K562 (cell line): ENCODE measurements around the gene PPIL6. TPM values are rescaled to one million over a fixed set of nuclear protein-coding genes. Genes with fewer than 3 reads are reported as not detected.

Experiments
- ATAC-seq: fragments of 200-7000 bp; cut with Tn5 transposase; 3 replicates; pipeline ENCODE4 v1.9.1; 2020; ENCODE audit warnings: moderate library complexity
- BruUV-seq: library from RNA; stranded (reverse); fragments of 400-500 nt; replicated peaks from 2 replicates; lab custom pipeline; 2021; lab: Mats Ljungman, UMichigan
- CTCF ChIA-PET: fragments of 300-600 bp; formaldehyde crosslinking; extraction: SDS; loops from one replicate; lab custom pipeline; 2021; ENCODE audit warnings: low intra/inter-chr PET ratio; lab: Yijun Ruan, JAX
- POLR2A ChIA-PET: fragments of 300-600, 350-650 bp; sonication (Branson Sonifier 250); formaldehyde crosslinking; extraction: SDS; loops from one replicate; lab custom pipeline; 2021; ENCODE audit warnings: antibody characterized with exemption, inconsistent platforms; lab: Yijun Ruan, JAX
- DNase-seq, 4 experiments: peaks; one replicate each; pipeline versions ENCODE4 v3.0.0 to v3.0.0-alpha.2; 2011 to 2018; ENCODE audit warnings: low spot score in 3 of 4, mixed read lengths in 3 of 4; ENCODE audit errors: extremely low read depth in 1 of 4
- FAIRE-seq: peaks from 2 replicates; lab custom pipeline; 2011; peaks lifted over from hg19 to GRCh38; lab: Jason Lieb, UNC
- H2AFZ ChIP-seq: 2 replicates; pipeline ENCODE4 v1.6.0; 2011; ENCODE audit warnings: low read depth, low read length, control low read depth, inconsistent platforms
- H3K27ac ChIP-seq: fragments of 200-600 bp; 3 replicates; pipeline ENCODE4 v1.8.0; 2011; ENCODE audit warnings: low read depth, mild to moderate bottlenecking, control low read depth, inconsistent platforms, low read length, moderate library complexity, mixed read lengths; ENCODE audit errors: extremely low read depth
- H3K27me3 ChIP-seq, 2 experiments: fragments of 300-600 bp in 1 of 2; 2 replicates in 1 of 2; 3 replicates in 1 of 2; pipeline versions ENCODE4 v1.6.0 to v1.8.0; 2011; ENCODE audit warnings: inconsistent platforms in 2 of 2, low read length in 2 of 2, mild to moderate bottlenecking in 1 of 2, mixed read lengths in 1 of 2, moderate library complexity in 1 of 2; ENCODE audit not compliant: control insufficient read depth in 2 of 2, insufficient read depth in 2 of 2
- H3K36me3 ChIP-seq: fragments of 300-600 bp; 3 replicates; pipeline ENCODE4 v1.8.0; 2011; ENCODE audit warnings: mild to moderate bottlenecking, low read length, inconsistent platforms; ENCODE audit not compliant: control insufficient read depth, insufficient read depth
- H3K4me1 ChIP-seq, 2 experiments: fragments of 200-600 bp in 1 of 2; replicated peaks in 1 of 2; 2 replicates in 1 of 2; 3 replicates in 1 of 2; pipeline versions ENCODE4 v1.5.1 to v1.8.0; 2011; ENCODE audit warnings: inconsistent platforms in 2 of 2, low read length in 2 of 2, mild to moderate bottlenecking in 1 of 2, mixed read lengths in 1 of 2, moderate library complexity in 1 of 2; ENCODE audit not compliant: control insufficient read depth in 2 of 2, insufficient read depth in 2 of 2
- H3K4me2 ChIP-seq: 2 replicates; pipeline ENCODE4 v1.6.1; 2011; ENCODE audit warnings: low read length, control low read depth, inconsistent platforms, mixed read lengths; ENCODE audit not compliant: insufficient read depth
- H3K4me3 ChIP-seq: fragments of 200-600 bp; sonication (generic), shearing (Covaris generic); 2 replicates; pipeline ENCODE4 v1.5.1; 2016; ENCODE audit warnings: control low read depth, inconsistent platforms
- H3K79me2 ChIP-seq: fragments of 200-600 bp; 3 replicates; pipeline ENCODE4 v1.8.0; 2011; ENCODE audit warnings: low read length, inconsistent platforms; ENCODE audit not compliant: control insufficient read depth, insufficient read depth
- H3K9ac ChIP-seq, 2 experiments: 2 replicates each; pipeline versions ENCODE4 v1.6.0 to v1.6.1; 2011; ENCODE audit warnings: low read depth in 2 of 2, low read length in 2 of 2, control low read depth in 1 of 2, inconsistent platforms in 1 of 2, mild to moderate bottlenecking in 1 of 2, mixed read lengths in 1 of 2; ENCODE audit not compliant: insufficient read depth in 1 of 2
- H3K9me1 ChIP-seq: one replicate; pipeline ENCODE4 v1.6.0; 2011; ENCODE audit warnings: inconsistent platforms, mild to moderate bottlenecking, low read length, moderate library complexity; ENCODE audit not compliant: control insufficient read depth, insufficient read depth
- H3K9me3 ChIP-seq: replicated peaks from 2 replicates; pipeline ENCODE4 v1.5.1; 2011; ENCODE audit warnings: low read depth, low read length, inconsistent platforms; ENCODE audit not compliant: control insufficient read depth, insufficient read depth
- H4K20me1 ChIP-seq: replicated peaks from 2 replicates; pipeline ENCODE4 v1.6.1; 2011; ENCODE audit warnings: low read length, inconsistent platforms, mixed read lengths; ENCODE audit not compliant: control insufficient read depth, insufficient read depth
- CTBP1 ChIP-seq: fragments of 450-650 bp; IDR thresholded peaks from 2 replicates; pipeline ENCODE4 v1.6.1; 2016; ENCODE audit warnings: borderline replicate concordance
- HCFC1 ChIP-seq: IDR thresholded peaks from 2 replicates; pipeline ENCODE4 v1.6.1; 2012; ENCODE audit warnings: low read depth, low read length, improper control_type of control experiment
- HOXB6 ChIP-seq: fragments of 250-450 bp; sonication (Bioruptor Pico); IDR thresholded peaks from 2 replicates; pipeline ENCODE4 v1.5.1; 2022; ENCODE audit warnings: mild to moderate bottlenecking, borderline replicate concordance
- KDM1A ChIP-seq, 2 experiments: fragments of 450-650 bp; IDR thresholded peaks; 2 replicates each; pipeline ENCODE4 v1.6.1; 2016; ENCODE audit warnings: mild to moderate bottlenecking in 2 of 2
- MEF2A ChIP-seq: IDR thresholded peaks from 2 replicates; pipeline ENCODE4 v1.6.1; 2011; ENCODE audit warnings: low read depth, mild to moderate bottlenecking, low read length, moderate library complexity; ENCODE audit not compliant: control insufficient read depth
- NONO ChIP-seq, 2 experiments: fragments of 200-400 bp in 1 of 2; fragments of 450-650 bp in 1 of 2; formaldehyde crosslinking in 1 of 2; IDR thresholded peaks; 2 replicates each; pipeline ENCODE4 v1.6.1; 2017; ENCODE audit warnings: low read depth in 2 of 2, mild to moderate bottlenecking in 2 of 2, moderate library complexity in 2 of 2, low read length in 1 of 2
- NR3C1 ChIP-seq: sonication (generic); formaldehyde crosslinking; IDR thresholded peaks from 2 replicates; pipeline ENCODE4 v1.8.1; 2022; ENCODE audit warnings: missing genetic modification reagents
- SUPT5H ChIP-seq: fragments of 450-650 bp; IDR thresholded peaks from 2 replicates; pipeline ENCODE4 v1.6.1; 2016
- TBL1XR1 ChIP-seq, 2 experiments: IDR thresholded peaks; 2 replicates each; pipeline ENCODE4 v1.6.1; 2012; ENCODE audit warnings: improper control_type of control experiment in 2 of 2, low read length in 2 of 2, mild to moderate bottlenecking in 1 of 2
- ZBTB17 ChIP-seq: fragments of 450-650 bp; formaldehyde crosslinking; IDR thresholded peaks from 2 replicates; pipeline ENCODE4 v1.4.0; 2020; ENCODE audit warnings: mild to moderate bottlenecking
- ZNF695 ChIP-seq: fragments of 450-650 bp; formaldehyde crosslinking; IDR thresholded peaks from 2 replicates; pipeline ENCODE4 v1.4.0; 2020; ENCODE audit warnings: mild to moderate bottlenecking, moderate library complexity
- WGBS: fragments of 100-300 bp; shearing (Covaris generic); methylation state at CpG from one replicate; pipeline ENCODE4 v1.1.6; 2016; ENCODE audit warnings: low coverage, mixed read lengths; ENCODE audit not compliant: insufficient coverage; ENCODE audit errors: missing lambda C conversion rate; 5-methylcytosine and 5-hydroxymethylcytosine counted together
- in situ Hi-C: fragments of 300-500 bp; cut with MboI; formaldehyde crosslinking; loops from 4 replicates; pipeline ENCODE4 v1.15.0; 2018; ENCODE audit warnings: inconsistent platforms, mixed read lengths
- intact Hi-C: fragments of 100-400 bp; cut with micrococcal nuclease; formaldehyde crosslinking; loops from 2 replicates; pipeline ENCODE4 v1.14.2; 2022
- polyA plus RNA-seq, 8 experiments: library from polyadenylated mRNA; depleted of rRNA in 4 of 8; stranded (reverse) in 5 of 8; unstranded in 3 of 8; fragments of >200 nt; fragmentation: Nextera tagmentation in 2 of 8; fragmentation: Illumina TruSeq in 1 of 8; extraction: Ambion mirVana in 2 of 8; extraction: Trizol in 1 of 8; gene quantifications; 2 replicates each; pipeline versions ENCODE4 v1.2.1 to v1.2.3, GENCODE V29; 2011 to 2014; ENCODE audit warnings: inconsistent platforms in 1 of 8, missing spikeins in 1 of 8
- total RNA-seq, 7 experiments: library from RNA; depleted of rRNA in 6 of 7; stranded (reverse); fragments of >200 nt in 6 of 7; fragmentation: Illumina TruSeq in 2 of 7; extraction: Trizol in 2 of 7; gene quantifications; 2 replicates each; pipeline versions ENCODE4 v1.2.1 to v1.2.3, GENCODE V29; 2011 to 2021; ENCODE audit warnings: low replicate concordance in 1 of 7
- TF ChIP-seq, protein P1 (sequence below), 2 experiments: IDR thresholded peaks in 1 of 2; conservative IDR thresholded peaks in 1 of 2; 2 replicates each; pipeline ENCODE4 v1.6.1; 2016; ENCODE audit warnings: low read depth in 2 of 2, mild to moderate bottlenecking in 1 of 2, missing compliant biosample characterization in 1 of 2, missing genetic modification characterization in 1 of 2, moderate library complexity in 1 of 2
- TF ChIP-seq, protein P2 (sequence below): fragments of 250-450 bp; sonication (Bioruptor Pico); IDR thresholded peaks from 2 replicates; pipeline ENCODE4 v1.4.0; 2020; ENCODE audit warnings: borderline replicate concordance
- TF ChIP-seq, protein P3 (sequence below): fragments of 450-650 bp; formaldehyde crosslinking; IDR thresholded peaks from 2 replicates; pipeline ENCODE4 v1.4.0; 2022; ENCODE audit warnings: missing genetic modification characterization

PPIL6 gene
- total and polyA plus RNA-seq, 9 of the 15 experiments (the other 6 are each of a cell fraction or from before 2014, with no cell fraction given): 0.03 to 0.98 (median 0.41) TPM; not detected in 1

DNA sequence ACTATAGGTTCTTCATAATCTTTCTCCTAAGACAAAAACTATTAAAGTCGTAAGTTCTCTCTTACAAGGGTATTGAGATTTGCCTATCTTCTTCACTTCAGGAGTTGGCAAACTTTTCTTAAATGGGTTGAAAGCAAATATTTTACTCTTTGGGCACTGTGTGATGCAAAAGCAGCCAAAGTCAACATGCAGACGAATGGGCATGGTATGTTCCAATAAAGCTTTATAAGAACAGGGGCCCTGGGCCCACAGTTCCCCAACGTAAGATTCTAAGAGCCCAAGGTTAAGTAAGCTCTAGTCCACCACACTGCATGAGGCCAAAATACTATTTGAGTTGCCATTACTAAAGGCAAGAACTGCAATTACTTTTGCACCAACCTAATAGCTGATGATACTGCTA, 69.6 kb downstream of the PPIL6 start:
- POLR2A ChIA-PET: interaction anchor here (0.8 to 2.4 kb wide), 8 partner anchors 8 to 183 kb away, joined by 3 to 16 read pairs (median 6); partner anchors contain the start of genes CD164 and SMPD2
- 59% methylated on average over 3 of the region's 3 CpGs for WGBS
- CTCF ChIA-PET: no interaction called here
- no TSS peak for BruUV-seq
- peaks cover 88% of the 10 kb centered on the region for H3K79me2 ChIP-seq
- in situ Hi-C loops: no loop called here
- H4K20me1 ChIP-seq: no peaks in the 10 kb centered on the region
- intact Hi-C loops: no loop called here
- H2AFZ ChIP-seq: no peak overlapping the region
- no peak for FAIRE-seq
- H3K27me3 ChIP-seq: no peaks in the 10 kb centered on the region
- H3K9ac ChIP-seq: no peak overlapping the region
- H3K9me3 ChIP-seq: no peaks in the 10 kb centered on the region
- H3K27ac ChIP-seq: no peak overlapping the region
- peaks cover 99% of the 10 kb centered on the region for H3K36me3 ChIP-seq
- H3K4me1 ChIP-seq: peaks cover 0 to 18% of the 10 kb centered on the region in 2 experiments; a peak in 2 of 5 replicates
- no peak overlapping the region for H3K4me3 ChIP-seq
- no peaks in the 10 kb centered on the region for H3K9me1 ChIP-seq
- H3K4me2 ChIP-seq: no peak overlapping the region
- peak; percentile 10; the same call in 1 of the 3 replicates for ATAC-seq
- DNase-seq: no peak
- TF ChIP-seq, protein P1, sequence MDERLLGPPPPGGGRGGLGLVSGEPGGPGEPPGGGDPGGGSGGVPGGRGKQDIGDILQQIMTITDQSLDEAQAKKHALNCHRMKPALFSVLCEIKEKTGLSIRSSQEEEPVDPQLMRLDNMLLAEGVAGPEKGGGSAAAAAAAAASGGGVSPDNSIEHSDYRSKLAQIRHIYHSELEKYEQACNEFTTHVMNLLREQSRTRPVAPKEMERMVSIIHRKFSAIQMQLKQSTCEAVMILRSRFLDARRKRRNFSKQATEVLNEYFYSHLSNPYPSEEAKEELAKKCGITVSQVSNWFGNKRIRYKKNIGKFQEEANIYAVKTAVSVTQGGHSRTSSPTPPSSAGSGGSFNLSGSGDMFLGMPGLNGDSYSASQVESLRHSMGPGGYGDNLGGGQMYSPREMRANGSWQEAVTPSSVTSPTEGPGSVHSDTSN (CRISPR knock-in tag; IDR thresholded peaks at IDR 0.05; ENCODE audit: low read depth): no peak
- TF ChIP-seq, protein P1 (tag; conservative IDR thresholded peaks at IDR 0.05; ENCODE audit: low read depth): no peak
- TF ChIP-seq, protein P2, sequence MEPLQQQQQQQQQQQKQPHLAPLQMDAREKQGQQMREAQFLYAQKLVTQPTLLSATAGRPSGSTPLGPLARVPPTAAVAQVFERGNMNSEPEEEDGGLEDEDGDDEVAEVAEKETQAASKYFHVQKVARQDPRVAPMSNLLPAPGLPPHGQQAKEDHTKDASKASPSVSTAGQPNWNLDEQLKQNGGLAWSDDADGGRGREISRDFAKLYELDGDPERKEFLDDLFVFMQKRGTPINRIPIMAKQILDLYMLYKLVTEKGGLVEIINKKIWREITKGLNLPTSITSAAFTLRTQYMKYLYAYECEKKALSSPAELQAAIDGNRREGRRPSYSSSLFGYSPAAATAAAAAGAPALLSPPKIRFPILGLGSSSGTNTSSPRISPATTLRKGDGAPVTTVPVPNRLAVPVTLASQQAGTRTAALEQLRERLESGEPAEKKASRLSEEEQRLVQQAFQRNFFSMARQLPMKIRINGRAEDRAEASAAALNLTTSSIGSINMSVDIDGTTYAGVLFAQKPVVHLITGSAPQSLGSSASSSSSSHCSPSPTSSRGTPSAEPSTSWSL (CRISPR knock-in tag): no peak
- TF ChIP-seq KDM1A (IDR thresholded peaks at IDR 0.05): no peak
- no peak for TF ChIP-seq HCFC1
- no peak for TF ChIP-seq TBL1XR1 (IDR thresholded peaks at IDR 0.05; ENCODE audit: low read length in 2 of 2)
- TF ChIP-seq NONO (IDR thresholded peaks at IDR 0.05; ENCODE audit: low read depth in 2 of 2, low read length in 1 of 2): no peak
- 0 out of 2 replicates have a peak, but pooled peaks have one; percentile 48 for TF ChIP-seq SUPT5H
- no peak for TF ChIP-seq HOXB6 (CRISPR knock-in tag)
- TF ChIP-seq, protein P3, sequence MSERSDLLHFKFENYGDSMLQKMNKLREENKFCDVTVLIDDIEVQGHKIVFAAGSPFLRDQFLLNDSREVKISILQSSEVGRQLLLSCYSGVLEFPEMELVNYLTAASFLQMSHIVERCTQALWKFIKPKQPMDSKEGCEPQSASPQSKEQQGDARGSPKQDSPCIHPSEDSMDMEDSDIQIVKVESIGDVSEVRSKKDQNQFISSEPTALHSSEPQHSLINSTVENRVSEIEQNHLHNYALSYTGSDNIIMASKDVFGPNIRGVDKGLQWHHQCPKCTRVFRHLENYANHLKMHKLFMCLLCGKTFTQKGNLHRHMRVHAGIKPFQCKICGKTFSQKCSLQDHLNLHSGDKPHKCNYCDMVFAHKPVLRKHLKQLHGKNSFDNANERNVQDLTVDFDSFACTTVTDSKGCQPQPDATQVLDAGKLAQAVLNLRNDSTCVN (CRISPR knock-in tag): no peak
- TF ChIP-seq ZNF695 (CRISPR knock-in tag): no peak
- TF ChIP-seq ZBTB17 (CRISPR knock-in tag): no peak
- no peak for TF ChIP-seq CTBP1
- no peak for TF ChIP-seq NR3C1 (CRISPR knock-in tag)
- TF ChIP-seq MEF2A: no peak
